Brain microvascular endothelial cell (primary cell): ENCODE results near the gene CNTNAP2.

Experiments used
- DNase-seq: peaks from one replicate; pipeline ENCODE4 v3.0.0-alpha.2; 2020
- H3K27ac ChIP-seq: fragments of 250-450 bp; sonication (Bioruptor Pico); 2 replicates; pipeline ENCODE4 v1.5.1; 2020; ENCODE audit warnings: mild to moderate bottlenecking, moderate library complexity
- H3K27me3 ChIP-seq: fragments of 250-450 bp; sonication (Bioruptor Pico); replicated peaks from 2 replicates; pipeline ENCODE4 v1.5.1; 2020; ENCODE audit warnings: mild to moderate bottlenecking
- H3K36me3 ChIP-seq: fragments of 250-450 bp; sonication (Bioruptor Pico); replicated peaks from 2 replicates; pipeline ENCODE4 v1.5.1; 2020; ENCODE audit warnings: mild to moderate bottlenecking
- H3K4me3 ChIP-seq: 2 replicates; pipeline ENCODE4 v1.5.1; 2011; ENCODE audit warnings: low read depth, mild to moderate bottlenecking, control low read depth, low read length, moderate library complexity
- in situ Hi-C: cut with HindIII; loops from 2 replicates; pipeline ENCODE4 v1.10.0; 2017; ENCODE audit warnings: low sequenced_read_pairs, low pct_ligation_motif_present
- TF ChIP-seq, protein P1 (sequence below): IDR thresholded peaks from 2 replicates; pipeline ENCODE4 v1.5.1; 2011; ENCODE audit warnings: low read depth, mild to moderate bottlenecking, moderate library complexity, low read length, control low read depth, inconsistent platforms; ENCODE audit errors: missing control alignments

The CNTNAP2 gene

DNA sequence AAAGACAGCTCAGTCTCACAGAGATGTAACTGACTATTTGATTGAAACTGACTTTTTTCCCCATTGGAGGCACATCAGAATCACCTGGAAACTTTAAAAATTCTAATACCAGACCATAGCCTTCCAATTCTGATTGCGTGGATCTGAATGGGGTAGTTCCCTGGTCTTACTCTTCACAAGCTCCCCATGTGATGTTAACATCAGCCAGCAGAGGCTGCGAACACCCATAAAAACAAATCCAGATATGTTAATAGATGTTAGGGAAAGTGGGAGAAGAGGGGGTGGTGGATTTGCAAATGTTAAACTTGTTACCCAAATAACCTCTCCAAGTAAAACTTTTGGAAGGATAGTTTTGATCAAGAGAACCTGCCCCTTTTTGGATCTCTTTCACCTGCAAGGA, 1133.4 kb downstream of the CNTNAP2 start:
- no peak overlapping the region for H3K27ac ChIP-seq
- no peaks in the 10 kb centered on the region for H3K27me3 ChIP-seq
- in situ Hi-C loops: no loop called here
- no peak for DNase-seq
- H3K36me3 ChIP-seq: no peaks in the 10 kb centered on the region
- no peak overlapping the region for H3K4me3 ChIP-seq
- TF ChIP-seq, protein P1, sequence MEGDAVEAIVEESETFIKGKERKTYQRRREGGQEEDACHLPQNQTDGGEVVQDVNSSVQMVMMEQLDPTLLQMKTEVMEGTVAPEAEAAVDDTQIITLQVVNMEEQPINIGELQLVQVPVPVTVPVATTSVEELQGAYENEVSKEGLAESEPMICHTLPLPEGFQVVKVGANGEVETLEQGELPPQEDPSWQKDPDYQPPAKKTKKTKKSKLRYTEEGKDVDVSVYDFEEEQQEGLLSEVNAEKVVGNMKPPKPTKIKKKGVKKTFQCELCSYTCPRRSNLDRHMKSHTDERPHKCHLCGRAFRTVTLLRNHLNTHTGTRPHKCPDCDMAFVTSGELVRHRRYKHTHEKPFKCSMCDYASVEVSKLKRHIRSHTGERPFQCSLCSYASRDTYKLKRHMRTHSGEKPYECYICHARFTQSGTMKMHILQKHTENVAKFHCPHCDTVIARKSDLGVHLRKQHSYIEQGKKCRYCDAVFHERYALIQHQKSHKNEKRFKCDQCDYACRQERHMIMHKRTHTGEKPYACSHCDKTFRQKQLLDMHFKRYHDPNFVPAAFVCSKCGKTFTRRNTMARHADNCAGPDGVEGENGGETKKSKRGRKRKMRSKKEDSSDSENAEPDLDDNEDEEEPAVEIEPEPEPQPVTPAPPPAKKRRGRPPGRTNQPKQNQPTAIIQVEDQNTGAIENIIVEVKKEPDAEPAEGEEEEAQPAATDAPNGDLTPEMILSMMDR: peak; percentile 31

DNA sequence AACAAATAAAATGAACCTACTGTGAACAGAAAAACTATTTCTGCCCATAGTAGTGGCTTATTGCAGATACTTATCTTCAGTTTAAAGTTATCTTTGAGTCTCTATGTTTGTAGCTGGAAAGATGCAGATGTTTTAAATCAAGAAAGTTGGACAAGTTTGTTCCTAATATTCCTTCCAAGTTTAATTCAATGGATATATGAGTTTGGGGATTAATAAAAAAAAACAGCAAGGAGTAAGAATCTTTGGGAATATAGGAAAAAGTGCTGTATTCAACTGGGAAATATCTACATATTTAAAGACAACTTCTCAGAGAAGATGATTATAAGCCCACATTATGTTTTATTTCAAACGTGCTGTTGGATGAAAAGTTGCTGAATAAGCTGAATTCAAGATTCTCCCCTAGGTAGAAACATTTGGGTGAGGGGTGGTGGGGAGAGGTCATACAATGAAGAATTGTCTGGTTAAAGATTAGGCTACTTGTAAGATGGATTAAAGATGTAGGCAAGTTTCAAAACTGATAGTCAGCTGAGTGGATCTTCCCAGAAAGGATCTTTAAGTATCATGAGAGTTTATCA, 1135.2 kb downstream of the CNTNAP2 start:
- H3K4me3 ChIP-seq: no peak overlapping the region
- no peak overlapping the region for H3K27ac ChIP-seq
- in situ Hi-C loops: no loop called here
- TF ChIP-seq, protein P1: no peak
- H3K36me3 ChIP-seq: no peaks in the 10 kb centered on the region
- no peaks in the 10 kb centered on the region for H3K27me3 ChIP-seq
- no peak for DNase-seq

DNA sequence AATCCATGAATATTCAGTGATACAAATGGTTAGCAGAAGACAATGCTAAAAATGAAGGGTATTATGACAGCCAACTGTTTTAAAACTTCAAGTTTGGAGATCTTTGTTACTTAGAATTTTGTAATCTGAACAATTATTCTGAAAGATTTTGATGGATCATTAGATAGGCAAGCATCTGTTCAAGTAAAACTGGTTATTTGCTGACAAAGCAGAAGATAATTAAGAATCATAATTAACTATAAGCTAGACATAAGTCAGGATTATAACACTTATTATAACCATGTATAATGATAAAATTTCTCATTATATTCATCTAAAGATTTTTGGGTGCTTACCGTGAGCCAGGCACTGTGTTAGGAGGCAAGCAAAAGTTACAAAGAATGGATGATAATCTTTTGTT, 1145.1 kb downstream of the CNTNAP2 start:
- TF ChIP-seq, protein P1: no peak
- in situ Hi-C loops: no loop called here
- no peak for DNase-seq

DNA sequence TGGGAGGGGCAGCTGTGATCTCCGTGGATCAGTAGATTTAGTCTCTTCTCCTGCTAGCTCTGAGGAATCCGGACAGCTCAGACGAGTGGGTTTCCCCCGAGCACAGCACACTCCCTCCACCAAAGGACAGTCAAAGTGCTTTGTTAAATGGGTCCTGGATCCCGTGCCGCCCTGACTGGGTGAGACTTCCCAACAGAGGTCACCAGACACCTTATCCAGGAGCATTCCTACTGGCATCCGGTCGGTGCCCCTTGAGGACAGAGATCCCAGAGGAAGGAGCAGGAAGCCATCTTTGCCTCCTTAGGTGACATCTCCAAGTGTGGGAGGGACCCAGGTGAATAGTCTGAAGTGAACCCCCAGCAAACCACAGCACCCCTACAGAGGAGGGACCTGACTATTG, 1148.9 kb downstream of the CNTNAP2 start:
- TF ChIP-seq, protein P1: no peak
- in situ Hi-C loops: no loop called here
- no peaks in the 10 kb centered on the region for H3K27me3 ChIP-seq

More for the DNA sequence above, 1145.1 kb downstream of the CNTNAP2 start:
- no peak overlapping the region for H3K4me3 ChIP-seq
- H3K27me3 ChIP-seq: no peaks in the 10 kb centered on the region
- H3K27ac ChIP-seq: no peak overlapping the region
- H3K36me3 ChIP-seq: no peaks in the 10 kb centered on the region

DNA sequence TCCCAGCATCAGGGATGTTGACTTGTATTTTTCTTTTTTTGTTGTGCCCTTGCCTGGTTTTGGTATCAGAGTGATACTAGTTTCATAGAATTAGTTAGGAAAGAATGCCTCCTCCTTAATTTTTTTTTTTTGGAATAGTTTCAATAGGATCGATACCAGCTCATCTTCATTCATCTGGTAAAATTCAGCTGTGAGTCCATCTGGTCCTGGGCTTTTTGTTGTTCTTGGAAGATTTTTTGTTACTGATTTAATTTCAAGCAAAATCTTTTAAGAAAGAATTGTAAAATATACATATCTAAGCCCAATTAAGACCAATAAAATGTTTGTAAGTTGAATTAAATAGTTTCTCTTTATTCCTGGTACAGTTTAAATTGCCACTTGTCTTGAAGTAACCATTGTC, 1159.5 kb downstream of the CNTNAP2 start:
- in situ Hi-C loops: no loop called here
- no peak for DNase-seq

More for the DNA sequence above, 1148.9 kb downstream of the CNTNAP2 start:
- no peaks in the 10 kb centered on the region for H3K36me3 ChIP-seq
- DNase-seq: no peak
- no peak overlapping the region for H3K4me3 ChIP-seq
- H3K27ac ChIP-seq: no peak overlapping the region

More for the DNA sequence above, 1159.5 kb downstream of the CNTNAP2 start:
- Histone ChIP-seq H3K4me3 (no peak overlapping the region), H3K27ac (no peak overlapping the region), H3K36me3 (no peaks in the 10 kb centered on the region), H3K27me3 (no peaks in the 10 kb centered on the region)
- TF ChIP-seq, protein P1: no peak
